ENCODE data around the gene LRP2. TPM values are rescaled to one million over a fixed set of nuclear protein-coding genes. Genes with fewer than 3 reads are reported as not detected.

The LRP2 gene
- total and polyA plus RNA-seq, 7 donors: 1.9 TPM; not detected in 6

GRCh38 chr2:169146220-169146619 lies 216.1 kb downstream of the LRP2 start:
- no peaks in the 10 kb centered on the region for H3K9me3 ChIP-seq
- intact Hi-C loops (cut with DNase I): no loop called here
- WGBS, 2 donors: 90 to 93% methylated on average over 2 of the region's 2 CpGs
- H3K27ac ChIP-seq: no peak overlapping the region
- no peak overlapping the region for H3K4me3 ChIP-seq
- DNase-seq: no peak
- TF ChIP-seq EP300 (IDR thresholded peaks at IDR 0.05) (no peak), POLR2A (IDR thresholded peaks at IDR 0.05) (no peak), CTCF (IDR thresholded peaks at IDR 0.05) (no peak), POLR2AphosphoS5 (IDR thresholded peaks at IDR 0.05) (no peak)
- H3K4me1 ChIP-seq: no peaks in the 10 kb centered on the region
- no peaks in the 10 kb centered on the region for H3K36me3 ChIP-seq
- no peaks in the 10 kb centered on the region for H3K27me3 ChIP-seq

GRCh38 chr2:169143998-169144397 lies 218.3 kb downstream of the LRP2 start:
- Histone ChIP-seq H3K27ac (no peak overlapping the region), H3K36me3 (no peaks in the 10 kb centered on the region), H3K4me1 (no peaks in the 10 kb centered on the region), H3K27me3 (no peaks in the 10 kb centered on the region), H3K9me3 (no peaks in the 10 kb centered on the region), H3K4me3 (no peak overlapping the region)
- DNase-seq: no peak
- no peak for TF ChIP-seq EP300 (IDR thresholded peaks at IDR 0.05)
- TF ChIP-seq CTCF (IDR thresholded peaks at IDR 0.05): no peak
- TF ChIP-seq POLR2AphosphoS5 (IDR thresholded peaks at IDR 0.05): no peak
- no peak for TF ChIP-seq POLR2A (IDR thresholded peaks at IDR 0.05)
- intact Hi-C loops (cut with DNase I): no loop called here
- WGBS, 2 donors: 77 to 78% methylated on average over 3 of the region's 3 CpGs

GRCh38 chr2:169141713-169142352 lies 220.5 kb downstream of the LRP2 start:
- no peaks in the 10 kb centered on the region for H3K27me3 ChIP-seq
- DNase-seq: no peak
- H3K4me1 ChIP-seq: no peaks in the 10 kb centered on the region
- WGBS, 2 donors: 25 to 26% methylated on average over 10 of the region's 10 CpGs
- H3K4me3 ChIP-seq: no peak overlapping the region
- no peaks in the 10 kb centered on the region for H3K36me3 ChIP-seq
- H3K27ac ChIP-seq: no peak overlapping the region
- H3K9me3 ChIP-seq: no peaks in the 10 kb centered on the region
- TF ChIP-seq POLR2A (IDR thresholded peaks at IDR 0.05) (no peak), EP300 (IDR thresholded peaks at IDR 0.05) (no peak), POLR2AphosphoS5 (IDR thresholded peaks at IDR 0.05) (no peak), CTCF (IDR thresholded peaks at IDR 0.05) (peak in 3 of 4 experiments; percentile 41 to 63 (median 47))
- intact Hi-C loops (cut with DNase I): no loop called here

- intact Hi-C loops (cut with DNase I): no loop called here
- H3K27me3 ChIP-seq: no peaks in the 10 kb centered on the region
- WGBS, 2 donors: 65 to 75% methylated on average over 8 of the region's 8 CpGs
- DNase-seq: no peak
- no peaks in the 10 kb centered on the region for H3K9me3 ChIP-seq
- no peak overlapping the region for H3K27ac ChIP-seq
- H3K4me3 ChIP-seq: no peak overlapping the region
- TF ChIP-seq POLR2AphosphoS5 (IDR thresholded peaks at IDR 0.05) (no peak), EP300 (IDR thresholded peaks at IDR 0.05) (no peak), POLR2A (IDR thresholded peaks at IDR 0.05) (no peak), CTCF (IDR thresholded peaks at IDR 0.05) (no peak)
- no peaks in the 10 kb centered on the region for H3K36me3 ChIP-seq
- H3K4me1 ChIP-seq: no peaks in the 10 kb centered on the region
Measured at GRCh38 chr2:169139993-169140767, 222.2 kb downstream of the LRP2 start.
